GM23338 (cell line): ENCODE results near the gene CELA3B. TPM values are rescaled to one million over a fixed set of nuclear protein-coding genes. Genes with fewer than 3 reads are reported as not detected.

Source experiments
- ATAC-seq: fragments of 200-7000 bp; cut with Tn5 transposase; 3 replicates; pipeline ENCODE4 v1.9.1; 2020
- DNase-seq: peaks from one replicate; pipeline ENCODE4 v3.0.0-alpha.2; 2015; ENCODE audit warnings: low spot score
- H2AFZ ChIP-seq: fragments of 200-600 bp; sonication (generic); 2 replicates; pipeline ENCODE4 v1.8.0; 2016; ENCODE audit warnings: antibody characterized with exemption, mild to moderate bottlenecking, moderate library complexity
- H3F3A ChIP-seq: fragments of 200-600 bp; sonication (generic); replicated peaks from 2 replicates; pipeline ENCODE4 v1.8.0; 2017; ENCODE audit warnings: antibody characterized with exemption, mixed run types, low read depth
- H3K27ac ChIP-seq: fragments of 200-600 bp; sonication (generic); 2 replicates; pipeline ENCODE4 v1.6.1; 2016; ENCODE audit warnings: low read depth
- H3K27me3 ChIP-seq: fragments of 200-600 bp; sonication (generic); 2 replicates; pipeline ENCODE4 v1.8.0; 2016; ENCODE audit warnings: mild to moderate bottlenecking, mixed run types, moderate library complexity; ENCODE audit not compliant: insufficient read depth
- H3K36me3 ChIP-seq: fragments of 200-600 bp; sonication (generic); 2 replicates; pipeline ENCODE4 v1.8.0; 2016; ENCODE audit warnings: mild to moderate bottlenecking; ENCODE audit not compliant: insufficient read depth
- H3K4me1 ChIP-seq: fragments of 200-600 bp; sonication (generic); 2 replicates; pipeline ENCODE4 v1.8.0; 2016; ENCODE audit warnings: mild to moderate bottlenecking, moderate library complexity; ENCODE audit not compliant: insufficient read depth
- H3K4me2 ChIP-seq: fragments of 200-600 bp; sonication (generic); 2 replicates; pipeline ENCODE4 v1.7.1; 2017; ENCODE audit warnings: mixed run types
- H3K4me3 ChIP-seq: fragments of 200-600 bp; sonication (generic); 2 replicates; pipeline ENCODE4 v1.6.1; 2016; ENCODE audit warnings: mixed run types
- H3K79me2 ChIP-seq: fragments of 200-600 bp; sonication (generic); replicated peaks from 2 replicates; pipeline ENCODE4 v1.8.0; 2017; ENCODE audit warnings: mild to moderate bottlenecking; ENCODE audit not compliant: insufficient read depth
- H3K9me2 ChIP-seq: fragments of 200-600 bp; sonication (generic); 2 replicates; pipeline ENCODE4 v1.8.0; 2017; ENCODE audit not compliant: insufficient read depth
- H4K20me1 ChIP-seq: fragments of 200-600 bp; sonication (generic); replicated peaks from 2 replicates; pipeline ENCODE4 v1.8.0; 2017; ENCODE audit warnings: mild to moderate bottlenecking; ENCODE audit not compliant: insufficient read depth
- H3K27ac Mint-ChIP-seq: 2 replicates; pipeline ENCODE4 v1.8.0; 2020; ENCODE audit warnings: inconsistent platforms, mild to moderate bottlenecking, moderate library complexity, mixed read lengths
- H3K27me3 Mint-ChIP-seq: 3 replicates; pipeline ENCODE4 v1.8.0; 2022; ENCODE audit warnings: low read depth, mild to moderate bottlenecking, moderate library complexity, mixed read lengths, inconsistent platforms; ENCODE audit not compliant: insufficient read depth, poor library complexity
- H3K36me3 Mint-ChIP-seq: 3 replicates; pipeline ENCODE4 v1.8.0; 2021; ENCODE audit warnings: low read depth, mild to moderate bottlenecking, inconsistent platforms, moderate library complexity, mixed read lengths
- H3K4me1 Mint-ChIP-seq: 3 replicates; pipeline ENCODE4 v1.8.0; 2020; ENCODE audit warnings: mild to moderate bottlenecking, inconsistent platforms, mixed read lengths
- H3K4me3 Mint-ChIP-seq: 3 replicates; pipeline ENCODE4 v1.8.0; 2021; ENCODE audit warnings: moderate library complexity, mild to moderate bottlenecking, inconsistent platforms, mixed read lengths
- H3K9me3 Mint-ChIP-seq: 3 replicates; pipeline ENCODE4 v1.8.0; 2020; ENCODE audit warnings: moderate library complexity, mild to moderate bottlenecking, inconsistent platforms, mixed read lengths
- CREB1 ChIP-seq: fragments of 250-450 bp; sonication (Bioruptor Pico); IDR thresholded peaks from 2 replicates; pipeline ENCODE4 v1.5.0; 2020; ENCODE audit warnings: low read depth, mild to moderate bottlenecking, moderate library complexity
- ETS1 ChIP-seq: IDR thresholded peaks from 2 replicates; pipeline ENCODE4 v1.6.1; 2016; ENCODE audit warnings: antibody characterized with exemption
- EZH2phosphoT487 ChIP-seq: fragments of 200-600 bp; sonication (generic); IDR thresholded peaks from one replicate; pipeline ENCODE4 v1.8.1; 2018; ENCODE audit warnings: antibody characterized with exemption; ENCODE audit not compliant: unreplicated experiment
- REST ChIP-seq: IDR thresholded peaks from one replicate; pipeline ENCODE4 v1.6.1; 2018; ENCODE audit warnings: antibody characterized with exemption; ENCODE audit not compliant: unreplicated experiment
- STAT1 ChIP-seq: IDR thresholded peaks from one replicate; pipeline ENCODE4 v1.6.1; 2016; ENCODE audit warnings: antibody characterized with exemption; ENCODE audit not compliant: unreplicated experiment
- ZNF462 ChIP-seq: fragments of 250-450 bp; sonication (Bioruptor Pico); IDR thresholded peaks from 2 replicates; pipeline ENCODE4 v1.5.0; 2020; ENCODE audit warnings: mild to moderate bottlenecking, moderate library complexity
- polyA plus RNA-seq: library from polyadenylated mRNA; unstranded; fragments of >200 nt; fragmentation: Nextera tagmentation; extraction: Ambion mirVana; gene quantifications from 2 replicates; pipeline ENCODE4 v1.2.1, GENCODE V29; 2016
- small RNA-seq: library from RNA; depleted of rRNA; stranded (forward); fragments of <200 nt; gene quantifications from one replicate; pipeline ENCODE3, GENCODE V24; 2014; ENCODE audit warnings: low replicate concordance
- total RNA-seq: library from RNA; depleted of rRNA; stranded (reverse); fragments of >200 nt; shearing (Covaris generic); gene quantifications from 2 replicates; pipeline ENCODE4 v1.2.3, GENCODE V29; 2014; rRNA removed

Gene CELA3B
- total and polyA plus RNA-seq, 2 experiments from 2014 or later, result not detected

GRCh38 chr1:22038036-22038435 is 61.2 kb downstream of the CELA3B start:
- H3K9me3 Mint-ChIP-seq, result no peaks in the 10 kb centered on the region
- Histone ChIP-seq H2AFZ (no peak overlapping the region; the same call in 1 of the 2 replicates), H3K4me1 (peaks cover 21% of the 10 kb centered on the region; the same call in 1 of the 2 replicates), H3K27ac (no peak overlapping the region), H3K79me2 (no peaks in the 10 kb centered on the region), H3K36me3 (no peaks in the 10 kb centered on the region), H3K4me2 (0 out of 2 replicates have a peak overlapping the region, but pooled peaks have one; percentile 59), H3K27me3 (no peaks in the 10 kb centered on the region), H4K20me1 (no peaks in the 10 kb centered on the region), H3F3A (0 out of 2 replicates have a peak, but pooled peaks cover 4% of the 10 kb centered on the region), H3K9me2 (peaks cover 3% of the 10 kb centered on the region; the same call in 1 of the 2 replicates), H3K4me3 (no peak overlapping the region)
- ATAC-seq (no peak), DNase-seq (no peak)
- peaks cover 6% of the 10 kb centered on the region for H3K27me3 Mint-ChIP-seq
- no peak overlapping the region for H3K4me3 Mint-ChIP-seq
- no peaks in the 10 kb centered on the region for H3K36me3 Mint-ChIP-seq
- TF ChIP-seq STAT1 (no peak), ETS1 (no peak), CREB1 (no peak), REST (no peak), EZH2phosphoT487 (no peak), ZNF462 (CRISPR knock-in tag) (no peak)
- no peak overlapping the region for H3K27ac Mint-ChIP-seq
- peaks cover 18% of the 10 kb centered on the region for H3K4me1 Mint-ChIP-seq

Small RNAs within 50 kb of the gene (small RNA-seq; reads per million reads assigned to genes)
- gene RN7SL186P (not detected), gene RN7SL386P (not detected), gene RNU6-1022P (not detected), gene RNU6-776P (not detected)

Other genes with a start within 250 kb of the CELA3B start
- gene USP48, start 193.9 kb upstream of the CELA3B start, total RNA-seq, result 85.9 and 114 TPM in 2 replicates
- gene USP48, start 193.9 kb upstream of the CELA3B start, polyA plus RNA-seq, result 144 and 151 TPM in 2 replicates
- gene LDLRAD2, start 164.8 kb upstream of the CELA3B start, total RNA-seq, result 0.31 and 1.6 TPM in 2 replicates
- 5.8 and 11.3 TPM in 2 replicates for gene LDLRAD2, start 164.8 kb upstream of the CELA3B start, polyA plus RNA-seq
- 47.8 and 70.8 TPM in 2 replicates for gene HSPG2, start 39.7 kb upstream of the CELA3B start, total RNA-seq
- 13.3 and 14.9 TPM in 2 replicates for gene HSPG2, start 39.7 kb upstream of the CELA3B start, polyA plus RNA-seq
- not detected in 2 replicates for gene CELA3A, start 24.6 kb downstream of the CELA3B start, total RNA-seq
- not detected in 2 replicates for gene CELA3A, start 24.6 kb downstream of the CELA3B start, polyA plus RNA-seq
- 168 and 184 TPM in 2 replicates for gene CDC42, start 75.7 kb downstream of the CELA3B start, total RNA-seq
- gene CDC42, start 75.7 kb downstream of the CELA3B start, polyA plus RNA-seq, result 118 and 119 TPM in 2 replicates
- 0.59 TPM in 1 of 2 replicates, not detected in the other for gene WNT4, start 166.1 kb downstream of the CELA3B start, total RNA-seq
- 0.26 and 0.79 TPM in 2 replicates for gene WNT4, start 166.1 kb downstream of the CELA3B start, polyA plus RNA-seq